GM21390 (cell line): ENCODE data around the gene XYLB.
"Not testable (repeated sequence)": the region's sequence is repeated elsewhere in the genome, so short reads cannot be mapped to it uniquely, and the experiment has no call there.

ENCODE experiments used
- ATAC-seq: cut with Tn5 transposase; IDR thresholded peaks from one replicate; pipeline ENCODE4 v1.9.1; 2021; ENCODE audit not compliant: unreplicated experiment

XYLB gene

DNA sequence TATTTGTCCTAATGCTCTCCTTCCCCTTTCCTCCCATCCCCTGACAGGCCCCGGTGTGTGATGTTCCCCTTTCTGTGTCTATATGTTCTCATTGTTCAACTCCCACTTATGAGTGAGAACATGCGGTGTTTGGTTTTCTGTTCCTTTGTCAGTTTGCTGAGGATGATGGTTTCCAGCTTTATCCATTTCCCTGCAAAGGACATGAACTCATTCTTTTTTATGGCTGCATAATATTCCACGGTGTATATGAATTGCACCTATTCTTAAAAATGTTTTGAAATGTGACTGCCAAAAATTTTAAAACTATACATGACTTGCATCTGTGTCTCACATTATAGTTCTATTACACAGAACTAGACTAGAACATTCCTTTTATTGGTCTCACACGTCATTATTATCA lies 25.9 kb upstream of the XYLB start:
- not testable (repeated sequence) for ATAC-seq

DNA sequence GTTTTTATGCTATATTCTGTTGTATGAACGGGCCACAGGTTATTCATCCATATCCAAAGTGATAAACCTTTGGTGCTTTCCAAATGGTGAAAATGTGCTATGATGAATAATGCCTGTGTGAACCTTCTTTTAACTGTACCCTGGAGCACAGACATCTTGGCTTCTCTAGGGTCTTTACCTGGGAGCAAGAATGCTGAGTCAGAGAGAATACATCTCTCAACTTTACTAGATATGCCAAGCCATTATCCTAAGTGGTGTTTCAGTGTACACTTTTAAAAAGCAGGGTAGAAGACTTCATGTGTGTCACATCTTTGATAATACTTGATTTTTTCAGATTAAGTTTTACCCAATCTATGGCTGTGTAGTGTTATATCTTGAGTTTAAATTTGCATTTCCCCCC lies 23.5 kb upstream of the XYLB start:
- ATAC-seq, result no peak

DNA sequence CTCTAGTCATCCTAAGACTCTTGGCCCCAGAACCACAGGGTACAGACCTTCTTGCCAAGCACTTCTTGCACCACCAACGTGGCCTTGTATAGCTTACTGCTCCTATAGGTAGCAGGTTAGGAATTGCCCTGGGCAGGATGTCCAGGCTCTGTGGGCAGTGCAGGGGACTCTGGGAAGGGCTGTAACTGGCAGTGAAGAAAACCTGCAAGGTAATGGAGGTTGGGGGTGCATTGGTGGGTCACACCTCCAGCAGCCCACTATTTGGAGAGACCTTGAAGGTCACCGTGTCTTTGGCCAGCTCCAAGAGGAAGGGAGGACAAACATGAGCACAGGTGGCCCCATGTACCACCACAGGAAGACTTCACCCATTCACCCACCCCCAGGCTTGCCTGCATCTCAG lies 21.3 kb upstream of the XYLB start:
- no peak for ATAC-seq

DNA sequence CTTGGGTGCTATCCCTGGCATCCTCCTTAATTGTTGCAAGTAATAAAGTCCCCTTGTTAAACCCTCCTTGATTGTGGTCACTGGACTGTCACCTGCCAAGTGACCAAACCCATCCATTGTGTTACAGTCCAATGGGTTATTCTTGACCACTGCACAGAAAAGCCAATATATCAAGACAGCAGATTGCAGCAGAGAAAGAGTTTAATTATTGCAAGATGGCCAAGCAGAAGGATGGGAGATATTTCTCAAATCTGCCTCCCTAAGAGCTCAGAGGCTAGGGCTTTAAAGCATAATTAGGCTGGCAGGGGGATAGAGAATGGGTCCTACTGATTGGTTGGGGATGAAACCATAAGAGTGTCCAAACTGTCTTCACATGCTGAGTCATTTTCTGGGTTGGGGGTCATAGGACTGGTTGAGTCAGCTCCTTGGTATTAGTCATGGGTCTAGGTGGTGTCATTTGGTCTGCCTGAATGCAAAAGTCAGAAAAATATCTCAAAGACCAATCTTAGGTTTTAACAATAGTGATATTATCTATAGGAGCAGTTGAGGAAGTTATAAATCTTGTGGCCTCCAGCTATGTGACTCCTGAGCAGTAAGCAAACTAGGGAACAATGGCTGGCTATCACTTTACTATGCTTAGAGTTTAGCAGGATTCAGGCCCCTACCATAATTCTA lies 19.1 kb upstream of the XYLB start:
- ATAC-seq, result no peak

DNA sequence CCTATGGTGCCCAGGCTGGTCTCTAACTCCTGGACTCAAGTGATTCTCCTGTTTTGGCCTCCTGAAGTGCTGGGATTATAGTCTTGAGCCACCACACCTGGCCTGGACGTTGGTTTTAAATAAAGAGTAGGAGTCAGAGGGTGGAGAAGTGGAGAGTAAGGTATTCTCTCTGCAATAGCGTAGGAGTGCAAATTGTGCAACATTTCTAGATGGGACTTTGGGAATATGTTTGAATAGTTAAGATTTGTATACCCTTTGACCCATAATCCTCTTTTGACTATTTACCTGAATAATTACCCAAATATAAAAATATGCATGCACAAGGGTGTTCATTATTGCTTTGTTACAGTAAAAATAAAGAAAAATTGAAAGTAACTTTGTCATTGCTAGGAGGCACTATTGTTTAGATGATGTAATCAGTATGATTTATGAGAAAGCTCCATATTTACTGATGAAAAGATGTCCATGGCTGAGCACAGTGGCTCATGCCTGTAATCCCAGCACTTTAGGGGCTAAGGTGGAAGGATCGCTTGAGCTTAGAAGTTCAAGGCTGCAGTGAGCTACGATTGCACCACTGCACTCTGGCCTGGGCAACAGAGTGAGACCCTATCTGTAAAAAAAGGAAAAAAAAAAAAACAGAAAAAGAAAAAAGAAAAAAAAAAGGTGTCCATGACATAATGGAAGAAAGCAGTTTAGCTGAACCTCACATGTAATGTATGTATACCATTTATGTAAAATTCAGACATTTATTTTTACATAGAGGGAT lies 15.1 kb upstream of the XYLB start:
- no peak for ATAC-seq

DNA sequence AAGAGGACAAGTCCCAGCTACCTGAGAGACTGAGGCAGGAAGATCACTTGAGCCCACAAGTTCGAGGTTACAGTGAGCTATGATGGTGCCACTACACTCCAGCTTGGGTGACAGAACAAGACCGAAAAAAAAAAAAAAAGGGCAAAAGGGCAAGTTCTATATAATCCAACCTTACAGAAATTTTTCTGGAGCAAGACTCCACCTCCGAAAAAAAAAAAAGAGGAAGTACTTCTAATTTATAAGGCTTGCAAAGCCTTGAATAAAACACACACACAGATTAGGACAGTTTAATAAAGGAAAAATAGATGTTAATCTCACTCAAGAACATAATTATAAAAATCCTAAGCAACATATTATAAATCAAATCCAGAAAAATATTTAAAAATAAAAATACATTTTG lies 14.4 kb upstream of the XYLB start:
- ATAC-seq, result no peak

DNA sequence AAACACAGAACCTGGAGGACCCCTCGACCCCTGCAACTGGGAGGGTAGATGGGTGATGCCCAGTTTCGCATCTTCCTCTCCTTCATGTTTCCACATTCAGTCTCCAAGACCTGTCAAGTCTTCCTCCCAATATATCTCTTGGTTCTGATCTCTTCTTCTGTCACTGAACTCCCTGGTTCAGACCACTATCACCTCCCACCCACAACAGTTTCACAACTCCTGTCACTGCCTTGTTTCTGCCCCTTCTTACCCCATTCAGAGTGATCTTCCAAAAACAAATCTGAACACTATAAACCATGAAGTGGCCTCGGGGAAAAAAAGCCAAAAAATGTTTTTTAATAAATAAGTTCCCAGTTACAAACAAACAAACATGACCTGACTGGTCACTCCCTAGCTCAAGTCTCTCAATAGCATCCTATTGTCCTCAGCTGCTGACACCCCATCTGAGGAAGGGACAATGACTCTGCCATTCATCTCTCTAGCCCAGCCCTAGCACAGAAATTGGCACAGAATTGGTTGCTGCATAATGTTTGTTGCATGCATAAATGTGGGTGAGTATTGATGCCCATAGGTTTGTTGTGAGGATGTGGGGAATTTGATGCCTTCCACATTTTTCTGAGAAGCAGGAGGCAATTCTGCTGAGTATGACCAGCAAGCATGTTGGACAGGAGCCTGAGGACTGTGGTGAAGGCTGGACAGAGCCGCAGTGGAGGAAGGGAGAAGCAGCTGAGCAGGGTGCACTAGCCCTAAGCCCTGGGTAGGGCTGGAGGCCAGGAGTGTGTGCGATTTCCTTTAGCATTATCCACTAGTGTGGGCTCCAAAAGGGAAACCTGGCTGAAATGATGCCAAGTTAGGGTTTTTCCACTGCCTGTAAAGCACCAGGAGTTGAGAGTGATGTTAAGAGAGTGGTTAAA lies 12.2 kb upstream of the XYLB start:
- ATAC-seq, result no peak

DNA sequence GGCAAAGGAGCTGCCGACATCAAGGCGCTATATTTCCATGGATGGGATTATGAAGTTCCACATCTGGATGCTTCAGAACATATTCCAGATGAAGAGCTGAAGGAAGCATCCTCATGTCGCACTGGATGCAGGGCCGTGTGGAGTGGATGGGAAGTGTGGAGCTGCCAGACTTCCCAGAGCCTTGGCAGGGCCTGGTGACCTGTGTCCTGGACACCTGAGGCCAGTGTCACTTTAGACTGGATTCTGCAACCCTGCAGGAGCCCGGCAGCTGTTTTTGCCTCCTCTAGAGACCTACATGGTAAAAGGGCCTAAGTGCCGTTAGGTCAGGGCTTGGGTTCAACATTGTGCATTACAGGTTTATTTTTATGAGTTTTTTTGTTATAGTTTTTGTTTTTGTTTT lies 11.3 kb upstream of the XYLB start:
- no peak for ATAC-seq

DNA sequence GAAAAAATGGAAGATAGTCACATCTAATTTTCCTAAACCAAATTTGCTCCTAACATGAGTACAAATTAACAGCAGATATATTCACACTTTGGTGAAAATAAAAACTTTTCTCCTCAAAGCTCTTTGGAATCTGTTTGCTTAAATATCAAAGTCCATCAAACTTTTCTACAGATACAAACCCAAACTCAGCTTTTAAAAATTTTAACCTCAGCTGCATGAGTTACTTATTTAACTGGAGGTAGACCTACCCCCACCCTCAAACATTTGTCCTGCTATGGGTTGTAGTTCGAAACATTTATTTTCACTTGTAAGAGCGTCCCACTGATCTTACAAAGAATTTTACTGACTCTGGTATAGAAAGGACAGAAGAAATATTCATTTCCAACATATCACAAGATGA lies 8.9 kb upstream of the XYLB start:
- ATAC-seq, result no peak

DNA sequence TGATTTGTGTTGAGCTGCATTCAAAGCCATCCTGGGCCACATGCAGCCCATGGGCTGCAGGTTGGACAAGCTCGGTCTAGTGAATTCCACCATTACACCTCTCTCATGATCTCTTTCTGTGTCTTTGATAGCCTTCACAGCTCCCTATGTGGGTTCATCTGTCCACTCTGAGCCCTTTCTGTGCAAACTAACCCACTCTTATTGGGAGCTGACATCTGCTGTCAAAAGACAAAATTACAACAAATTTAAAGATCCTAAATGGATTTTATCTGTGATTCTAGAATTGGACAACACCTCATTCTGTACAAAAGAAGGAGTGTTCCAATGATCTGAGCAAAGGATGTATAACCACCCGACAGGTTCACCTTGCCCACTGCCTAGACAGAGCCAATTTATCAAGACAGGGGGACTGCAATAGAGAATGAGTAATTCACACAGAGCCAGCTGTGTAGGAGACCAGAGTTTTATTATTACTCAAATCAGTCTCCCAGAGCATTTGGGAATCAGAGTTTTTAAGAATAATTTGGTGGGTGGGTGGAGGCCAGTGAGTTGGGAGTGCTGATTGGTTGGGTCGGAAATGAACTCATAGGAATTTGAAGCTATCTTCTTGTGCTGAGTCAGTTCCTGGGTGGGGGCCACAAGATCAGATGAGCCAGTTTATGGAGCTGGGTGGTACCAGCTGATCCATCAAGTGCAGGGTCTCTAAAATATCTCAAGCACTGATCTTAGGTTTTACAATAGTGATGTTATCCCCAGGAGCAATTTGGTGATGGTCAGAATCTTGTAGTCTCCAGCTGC lies 2.6 kb upstream of the XYLB start:
- no peak for ATAC-seq

DNA sequence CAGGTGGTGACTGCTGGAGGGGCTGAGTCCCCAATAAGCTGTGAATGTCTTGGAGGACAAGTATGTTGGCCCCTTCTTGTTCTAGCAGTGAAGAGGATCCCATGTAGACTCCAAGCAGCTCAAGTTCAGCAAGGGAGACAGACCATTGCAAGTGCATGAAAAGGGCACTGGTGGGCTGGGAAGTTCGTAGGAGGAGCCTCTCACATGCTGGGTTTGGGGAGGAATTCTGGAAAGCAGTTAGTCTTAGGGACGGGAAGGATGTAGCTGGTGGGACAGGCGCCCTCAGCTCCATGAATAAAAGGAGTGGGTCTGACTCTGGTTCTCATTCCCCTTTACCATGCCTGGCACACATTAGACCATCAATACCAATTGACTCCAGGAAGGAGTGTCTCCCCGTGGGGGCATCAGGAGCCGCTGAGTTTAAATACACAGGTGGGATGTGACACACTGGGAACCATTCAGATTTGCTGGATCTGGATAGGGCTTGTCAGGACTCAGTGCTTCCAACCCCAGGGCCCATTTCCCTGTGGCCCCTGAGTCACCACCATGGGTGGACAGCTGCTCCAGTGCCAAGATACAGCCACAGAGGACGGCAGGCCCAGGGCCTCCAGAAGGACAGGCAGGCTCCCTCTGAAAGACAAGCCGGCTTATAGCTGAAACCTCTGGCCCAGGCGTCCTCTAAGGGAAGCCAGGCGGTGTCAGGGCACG lies 552 bp upstream of the XYLB start:
- ATAC-seq, result peak; percentile 27

DNA sequence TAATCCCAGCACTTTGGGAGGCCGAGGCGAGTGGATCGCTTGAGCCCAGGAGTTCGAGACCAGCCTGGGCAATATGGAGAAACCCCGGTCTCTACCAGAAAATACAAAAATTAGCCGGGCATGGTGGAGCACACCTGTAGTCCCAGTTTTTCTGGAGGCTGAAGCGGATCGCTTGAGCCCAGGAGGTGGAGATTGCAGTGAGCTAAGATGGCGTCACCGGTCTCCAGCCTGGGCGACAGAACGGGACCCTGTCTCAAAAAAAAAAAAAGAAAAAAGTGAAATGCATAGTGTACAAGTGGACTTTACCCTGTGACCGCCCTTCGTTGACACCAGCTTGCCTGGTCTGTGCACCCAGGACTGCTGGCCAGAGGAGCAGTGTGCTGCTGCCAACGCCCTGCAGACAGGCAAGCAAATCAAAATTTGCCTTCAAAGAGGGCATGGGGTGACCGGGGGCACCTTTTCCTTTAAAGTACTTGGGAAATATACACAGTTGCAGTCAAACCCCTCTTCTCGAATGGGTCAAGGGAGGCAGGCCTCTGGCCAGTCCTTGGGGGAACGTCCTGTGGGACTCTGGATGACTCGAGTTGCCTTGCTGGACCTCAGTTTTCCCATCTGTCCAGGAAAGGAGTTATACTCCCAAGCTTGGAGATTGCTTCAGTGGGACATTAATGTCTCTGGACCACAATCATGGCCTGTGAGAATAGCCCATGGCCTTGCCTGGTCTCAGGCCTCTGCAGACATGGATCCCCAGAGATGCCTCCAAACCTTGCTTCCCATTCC lies 1.0 kb downstream of the XYLB start:
- no peak for ATAC-seq

DNA sequence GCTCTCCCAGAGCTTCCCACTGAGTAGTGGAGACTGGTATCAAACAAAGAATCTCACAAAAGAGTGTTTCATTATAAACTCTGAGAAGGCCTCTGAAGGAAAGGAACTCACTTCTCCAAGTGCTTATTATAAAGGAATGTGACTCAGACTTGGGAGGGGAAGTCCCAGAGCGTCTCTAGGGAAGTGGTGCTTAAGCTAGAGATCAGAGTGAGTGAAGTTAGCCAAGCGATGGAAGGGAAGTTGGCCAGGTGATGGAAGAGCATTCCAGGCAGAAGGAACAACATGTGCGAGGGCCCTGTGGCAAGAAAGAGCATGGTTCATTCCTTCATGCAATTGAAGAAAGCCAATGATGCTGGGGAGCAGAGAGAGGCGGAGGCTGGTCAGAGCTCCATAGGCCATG lies 2.3 kb downstream of the XYLB start:
- ATAC-seq, result no peak

DNA sequence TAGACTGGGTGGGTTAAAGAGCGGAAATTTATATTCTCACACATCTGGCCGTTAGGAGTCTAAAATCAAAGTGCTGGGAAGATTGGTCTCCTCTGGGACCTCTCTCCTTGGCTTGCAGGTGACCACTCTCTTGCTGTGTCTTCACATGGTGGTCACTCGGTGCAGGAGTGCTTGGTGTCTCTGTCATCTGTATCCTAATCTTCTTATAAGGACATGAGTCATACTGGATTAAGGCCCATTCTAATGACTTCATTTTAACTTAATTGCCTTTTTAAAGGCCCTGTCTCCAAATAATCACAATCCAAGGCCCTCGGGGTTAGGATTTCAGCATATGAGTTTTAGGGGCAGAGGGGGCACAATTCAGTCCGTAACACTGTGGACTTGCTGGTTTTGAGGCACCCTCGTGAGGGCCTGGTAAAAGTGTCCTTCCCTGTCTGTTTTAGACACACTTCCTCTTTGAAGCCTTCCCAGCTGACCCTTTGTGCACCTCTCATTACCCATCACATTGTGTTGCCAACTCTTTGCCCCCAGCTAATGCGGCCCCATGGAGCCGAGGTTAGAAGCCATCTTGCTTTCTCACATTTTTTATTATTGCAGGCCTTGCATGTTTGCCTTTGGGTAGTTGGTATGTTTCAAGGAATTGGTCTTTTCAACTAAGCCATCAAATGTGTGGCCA lies 3.2 kb downstream of the XYLB start:
- no peak for ATAC-seq

DNA sequence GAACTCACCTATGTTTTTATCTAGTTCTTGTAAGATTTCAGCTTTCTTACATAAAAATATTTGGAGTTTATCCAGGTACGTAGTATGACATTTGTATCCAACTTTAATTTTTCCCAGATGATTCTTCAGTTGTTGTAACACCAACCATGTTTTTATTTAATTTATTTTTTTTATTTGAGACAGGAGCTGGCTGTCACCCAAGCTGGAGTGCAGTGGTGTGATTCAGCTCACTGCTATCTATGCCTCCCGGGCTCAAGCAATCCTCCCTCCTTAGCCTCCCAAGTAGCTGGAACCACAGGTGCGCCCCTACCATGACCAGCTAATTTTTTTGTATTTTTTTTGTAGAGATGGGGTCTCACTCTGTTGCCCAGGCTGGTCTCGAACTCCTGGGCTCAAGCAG lies 6.6 kb downstream of the XYLB start:
- ATAC-seq, result no peak

DNA sequence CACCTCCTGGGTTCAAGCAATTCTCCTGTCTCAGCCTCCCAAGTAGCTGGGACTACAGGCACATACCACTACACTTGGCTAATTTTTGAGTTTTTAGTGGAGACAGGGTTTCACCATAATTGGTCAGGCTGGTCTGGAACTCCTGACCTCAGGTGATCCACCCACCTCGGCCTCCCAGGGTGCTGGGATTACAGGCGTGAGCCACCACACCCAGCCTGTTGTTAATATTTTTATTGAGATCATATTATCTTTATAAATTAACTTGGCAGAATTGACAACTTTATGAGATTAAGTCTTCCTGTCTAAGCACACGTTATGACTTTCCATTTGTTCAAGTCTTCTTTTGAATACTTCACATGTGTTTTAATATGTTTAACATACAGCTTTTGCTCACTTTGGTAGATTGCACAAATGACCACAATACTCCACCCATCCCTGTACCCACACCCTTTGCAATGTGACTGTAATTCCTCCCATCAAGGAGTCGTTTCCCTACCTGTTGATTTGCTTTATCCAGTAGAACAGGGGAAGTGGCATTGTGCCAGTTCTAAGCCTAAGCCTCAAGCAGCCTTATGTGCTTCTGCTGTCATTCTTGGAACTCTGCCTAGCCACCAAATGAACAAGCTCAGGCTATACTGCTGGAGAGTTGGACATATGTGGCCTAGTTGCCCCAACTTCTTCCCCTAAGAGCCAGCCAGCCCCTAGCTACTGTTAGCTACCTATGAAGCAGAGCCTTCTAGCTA lies 8.2 kb downstream of the XYLB start:
- no peak for ATAC-seq

DNA sequence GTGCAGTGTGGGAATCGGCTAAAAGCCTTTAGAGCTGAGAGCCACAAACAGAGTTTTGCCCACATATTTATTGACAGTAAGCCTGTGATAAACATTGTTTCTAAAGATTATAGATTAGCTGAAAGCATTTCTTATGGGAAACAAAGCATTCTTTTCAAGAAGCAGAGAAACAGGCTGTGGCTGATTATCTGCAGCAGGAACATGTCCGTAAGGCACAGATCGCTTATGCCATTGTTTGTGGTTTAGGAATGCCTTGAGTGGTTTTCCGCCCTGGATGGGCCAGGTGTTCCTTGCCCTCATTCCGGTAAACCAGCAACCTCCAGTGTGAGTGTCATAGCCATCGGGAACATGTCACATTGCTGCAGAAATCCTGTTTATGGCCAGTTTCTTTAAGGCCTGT lies 12.5 kb downstream of the XYLB start:
- ATAC-seq, result no peak

DNA sequence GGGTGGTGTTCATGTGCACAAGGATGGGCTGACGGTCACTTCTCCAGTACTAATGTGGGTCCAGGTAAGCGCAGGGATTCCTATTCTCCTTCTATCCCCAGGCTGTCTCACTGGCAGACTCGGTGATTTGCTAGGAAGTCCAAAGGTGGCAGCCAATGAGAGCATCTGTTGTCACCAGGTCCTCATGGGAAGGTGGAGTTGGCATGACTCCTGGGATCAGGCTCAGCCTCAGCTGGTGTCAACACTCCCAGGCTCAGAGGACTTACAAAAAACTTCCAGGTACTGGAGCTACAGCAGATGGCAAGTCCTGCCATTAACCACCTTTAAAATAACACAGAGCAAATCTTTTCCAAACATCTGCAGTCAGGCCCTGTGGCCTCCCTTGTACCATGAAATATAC lies 13.8 kb downstream of the XYLB start:
- no peak for ATAC-seq
